ENCODE measurements around the gene ATP1B1. TPM values are rescaled to one million over a fixed set of nuclear protein-coding genes. Genes with fewer than 3 reads are reported as not detected.

The ATP1B1 gene
- total RNA-seq: 24.6 and 60.6 TPM in 2 replicates

GRCh38 chr1:169106095-169106920 is at the start of gene ATP1B1:
Gene ATP1B1, plus strand, starts transcription at chr1:169106690. Its CDS starts 140 bp downstream, at chr1:169106830.

All from cardiac atrium fibroblast (primary cell).